GM20000 (cell line): ENCODE measurements around the gene INTS15.
"Not testable (repeated sequence)": the region's sequence is repeated elsewhere in the genome, so short reads cannot be mapped to it uniquely, and the experiment has no call there.

Experiments used
- DNase-seq: peaks from one replicate; pipeline ENCODE4 v3.0.0; 2012; ENCODE audit warnings: low spot score
- TF ChIP-seq, protein P1 (sequence below): IDR thresholded peaks from 2 replicates; pipeline ENCODE4 v1.5.1; 2012; ENCODE audit warnings: mild to moderate bottlenecking, control low read depth; ENCODE audit errors: extremely low read depth, missing control alignments

INTS15 gene

DNA sequence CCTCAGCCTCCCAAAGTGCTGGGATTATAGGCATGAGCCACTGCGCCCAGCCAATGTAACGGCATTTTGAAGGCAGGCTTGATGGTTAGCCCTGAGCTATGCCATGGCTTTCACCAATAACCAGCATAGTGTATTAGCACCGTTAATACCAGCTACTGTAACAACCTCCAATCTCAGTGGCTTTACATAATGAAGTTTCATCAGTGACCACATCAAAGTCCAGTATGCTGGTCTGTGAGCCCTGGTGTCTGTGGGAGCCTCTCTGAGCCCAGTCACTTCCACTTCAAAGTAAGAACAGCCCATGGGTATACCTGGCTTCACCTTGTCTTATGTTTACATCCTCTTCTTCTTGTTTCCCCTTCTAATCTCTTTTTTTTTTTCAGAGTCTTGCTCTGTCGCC is 24.2 kb upstream of the INTS15 start:
- no peak for DNase-seq
- TF ChIP-seq, protein P1, sequence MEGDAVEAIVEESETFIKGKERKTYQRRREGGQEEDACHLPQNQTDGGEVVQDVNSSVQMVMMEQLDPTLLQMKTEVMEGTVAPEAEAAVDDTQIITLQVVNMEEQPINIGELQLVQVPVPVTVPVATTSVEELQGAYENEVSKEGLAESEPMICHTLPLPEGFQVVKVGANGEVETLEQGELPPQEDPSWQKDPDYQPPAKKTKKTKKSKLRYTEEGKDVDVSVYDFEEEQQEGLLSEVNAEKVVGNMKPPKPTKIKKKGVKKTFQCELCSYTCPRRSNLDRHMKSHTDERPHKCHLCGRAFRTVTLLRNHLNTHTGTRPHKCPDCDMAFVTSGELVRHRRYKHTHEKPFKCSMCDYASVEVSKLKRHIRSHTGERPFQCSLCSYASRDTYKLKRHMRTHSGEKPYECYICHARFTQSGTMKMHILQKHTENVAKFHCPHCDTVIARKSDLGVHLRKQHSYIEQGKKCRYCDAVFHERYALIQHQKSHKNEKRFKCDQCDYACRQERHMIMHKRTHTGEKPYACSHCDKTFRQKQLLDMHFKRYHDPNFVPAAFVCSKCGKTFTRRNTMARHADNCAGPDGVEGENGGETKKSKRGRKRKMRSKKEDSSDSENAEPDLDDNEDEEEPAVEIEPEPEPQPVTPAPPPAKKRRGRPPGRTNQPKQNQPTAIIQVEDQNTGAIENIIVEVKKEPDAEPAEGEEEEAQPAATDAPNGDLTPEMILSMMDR: no peak

DNA sequence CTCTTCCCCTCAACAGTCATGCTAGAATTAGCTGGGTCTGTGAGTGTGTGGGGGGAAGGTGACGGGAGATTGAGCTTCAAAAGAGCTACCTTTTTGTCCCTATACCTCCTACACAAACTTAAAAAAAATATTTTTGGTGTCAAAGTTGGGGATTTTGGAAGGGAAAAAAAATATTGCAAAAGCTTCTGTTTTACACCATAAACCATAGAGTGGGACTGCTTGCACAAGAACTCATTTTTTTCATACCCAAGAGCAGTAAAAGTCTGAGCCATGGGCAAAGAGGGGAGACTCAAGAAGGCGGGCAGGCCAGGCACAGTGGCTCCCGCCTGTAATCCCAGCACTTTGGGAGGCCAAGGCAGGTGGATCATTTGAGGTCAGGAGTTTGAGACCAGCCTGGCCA is 21.9 kb upstream of the INTS15 start:
- DNase-seq: no peak
- TF ChIP-seq, protein P1: no peak

DNA sequence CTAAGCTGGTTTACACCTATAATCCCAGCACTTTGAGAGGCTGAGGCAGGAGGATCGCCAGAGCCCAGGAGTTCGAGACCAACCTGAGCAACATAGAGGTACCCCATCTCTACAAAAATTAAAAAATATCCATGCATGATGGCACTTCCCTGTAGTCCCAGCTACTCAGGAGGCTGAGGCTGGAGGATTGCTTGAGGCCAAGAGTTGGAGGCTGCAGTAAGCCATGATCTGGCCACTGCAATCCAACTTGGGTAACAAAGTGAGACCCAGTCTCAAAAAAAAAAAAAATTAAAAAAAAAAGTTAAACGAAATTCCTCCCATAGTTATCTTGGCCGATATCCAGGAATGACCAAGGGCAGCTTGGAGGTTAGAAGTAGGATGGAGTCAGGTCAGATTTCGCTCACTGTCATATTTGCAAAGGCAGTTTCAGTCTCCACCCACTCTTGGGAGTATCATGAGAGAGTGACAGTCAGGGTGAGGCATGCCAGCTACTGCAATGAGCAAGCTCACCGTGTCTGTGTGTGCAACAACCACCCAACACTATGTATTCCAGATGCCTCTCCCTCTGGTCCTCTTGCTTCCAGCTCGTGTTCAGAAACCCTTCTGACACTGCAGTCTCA is 18.6 kb upstream of the INTS15 start:
- no peak for DNase-seq
- TF ChIP-seq, protein P1: no peak

DNA sequence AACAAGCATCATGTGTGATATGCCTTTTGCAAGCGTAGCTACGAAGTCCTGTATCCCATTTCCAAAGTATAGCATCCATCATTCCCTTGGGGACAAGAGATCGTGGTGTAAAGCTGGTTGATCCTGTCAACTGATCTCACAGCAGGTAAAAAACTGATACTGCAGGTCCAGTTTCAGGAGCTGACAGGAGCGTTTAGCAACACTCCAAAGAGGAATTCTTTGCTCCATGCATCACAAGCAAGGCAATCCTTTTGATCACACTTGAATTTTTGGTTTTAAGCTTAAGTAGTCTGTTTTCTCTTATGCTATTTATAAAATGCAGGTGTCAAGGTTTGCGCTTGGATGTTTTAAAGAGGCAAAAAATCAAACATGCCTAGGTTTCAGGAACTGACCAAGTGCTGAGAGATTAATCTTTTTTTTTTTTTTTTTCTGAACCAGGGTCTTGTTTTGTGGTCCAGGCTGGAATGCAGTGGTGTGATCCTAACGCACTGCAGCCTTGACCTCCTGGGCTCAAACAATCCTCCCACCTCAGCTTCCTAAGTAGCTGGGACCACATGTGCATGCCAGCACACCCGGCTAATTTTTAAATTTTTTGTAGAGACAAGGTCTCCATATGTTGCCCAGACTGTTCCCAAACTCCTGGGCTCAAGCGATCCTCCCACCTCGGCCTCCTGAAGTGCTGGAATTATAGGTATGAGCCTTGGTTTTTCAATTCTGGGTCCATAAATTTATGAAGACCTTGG is 14.4 kb upstream of the INTS15 start:
- no peak for DNase-seq
- TF ChIP-seq, protein P1: no peak

DNA sequence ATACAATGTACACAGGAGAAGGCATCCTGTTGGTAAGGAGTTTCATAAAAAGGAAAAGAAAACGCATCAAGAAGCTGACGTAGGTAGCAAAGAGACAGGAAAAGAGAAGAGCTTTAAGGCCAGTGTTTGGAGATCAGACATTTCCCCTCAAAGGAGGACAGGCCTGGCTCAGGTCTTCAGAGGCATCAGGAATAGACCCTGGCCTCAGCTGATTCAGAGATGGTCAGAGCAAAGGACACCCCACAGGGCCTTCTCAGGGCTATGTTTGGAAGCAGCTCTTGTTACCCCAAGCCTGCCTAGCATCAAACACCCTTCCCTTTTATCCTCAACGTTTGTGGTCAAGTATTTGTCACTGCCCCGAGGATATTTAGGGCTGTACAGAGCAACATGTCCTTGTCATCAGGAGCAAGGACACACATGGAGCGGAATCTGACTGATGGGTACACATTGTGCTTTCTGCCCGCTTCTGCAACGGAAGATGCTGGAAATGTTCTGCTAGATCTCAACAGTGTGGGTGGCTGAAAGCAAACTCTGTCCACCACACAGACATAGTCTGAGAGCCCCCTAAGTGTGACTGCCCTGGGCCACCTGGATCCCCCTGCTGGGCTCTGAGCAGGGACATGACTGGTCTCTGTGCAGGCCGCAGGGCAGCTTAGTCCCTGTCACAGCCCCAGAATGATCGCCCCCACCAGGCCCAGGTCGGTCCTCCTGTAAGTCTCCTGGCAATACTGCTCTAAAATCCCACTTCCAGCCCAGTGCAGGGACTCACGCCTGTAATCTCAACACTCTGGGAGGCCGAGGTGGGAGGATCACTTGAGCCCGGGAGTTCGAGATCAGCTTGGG is 13.6 kb upstream of the INTS15 start:
- TF ChIP-seq, protein P1: no peak
- no peak for DNase-seq

DNA sequence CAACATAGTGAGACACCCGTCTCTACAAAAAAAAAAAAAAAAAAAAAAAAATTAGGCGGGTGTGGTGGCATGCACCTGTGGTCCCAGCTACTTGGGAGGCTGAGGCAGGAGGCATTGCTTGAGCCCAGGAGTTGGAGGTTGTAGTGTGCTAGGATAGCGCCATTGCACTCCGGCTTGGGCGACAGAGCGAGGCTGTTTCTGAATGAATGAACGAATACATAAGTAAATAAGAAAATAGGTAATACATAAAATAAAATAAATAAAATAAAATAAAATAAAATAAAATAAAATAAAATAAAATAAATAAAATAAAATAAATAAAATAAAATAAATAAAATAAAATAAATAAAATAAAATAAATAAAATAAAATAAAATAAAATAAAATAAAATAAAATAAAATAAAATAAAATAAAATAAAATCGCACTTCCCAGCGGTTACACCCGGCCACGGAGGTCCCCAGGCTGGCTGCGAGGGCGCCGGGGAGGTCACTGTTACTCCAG is 12.9 kb upstream of the INTS15 start:
- not testable (repeated sequence) for DNase-seq

DNA sequence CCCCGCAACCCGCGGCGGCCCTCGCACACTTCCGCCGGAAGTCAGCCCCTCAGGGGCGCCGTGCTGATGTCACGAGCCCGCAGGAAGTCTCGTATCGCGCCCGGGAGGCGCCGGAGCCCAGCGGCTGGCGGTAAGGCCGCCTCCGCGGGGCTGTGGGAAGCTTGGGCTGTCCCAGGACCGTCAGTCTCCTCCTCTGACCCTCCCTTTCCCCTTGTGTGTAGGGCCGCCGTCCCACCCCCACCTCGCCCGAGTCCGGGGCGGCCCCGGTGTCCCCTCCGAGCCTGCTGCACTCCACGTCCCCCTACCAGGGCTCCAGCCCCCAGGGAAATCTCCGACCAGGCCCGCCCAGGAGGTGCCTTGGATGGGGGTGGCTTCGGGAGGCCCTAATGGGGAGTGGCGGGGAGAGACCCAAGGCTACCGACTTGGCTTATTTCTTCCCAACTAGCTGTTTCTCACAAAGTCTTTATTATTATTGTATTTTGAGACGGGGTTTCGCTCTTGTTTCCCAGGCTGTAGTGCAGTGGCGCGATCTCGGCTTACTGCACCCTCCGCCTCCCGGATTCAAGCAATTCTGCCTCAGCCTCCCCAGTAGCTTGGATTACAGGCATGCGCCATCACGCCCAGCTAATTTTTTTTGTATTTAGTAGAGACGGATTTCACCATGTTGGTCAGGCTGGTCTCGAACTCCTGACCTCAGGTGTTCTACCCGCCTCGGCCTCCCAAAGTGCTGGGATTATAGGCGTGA is 12.3 kb upstream of the INTS15 start, which contains the start of gene ZDHHC4:
Gene ZDHHC4, plus strand, starts transcription at position 86 of the 745 bp plus-strand sequence. CDS start 3,108 bp downstream, outside the sequence.
- peak; percentile 96 for DNase-seq
- TF ChIP-seq, protein P1: no peak
